GM11168 (cell line): Measurements from ENCODE around the gene COMMD8.
"Not testable (repeated sequence)": the region's sequence is repeated elsewhere in the genome, so short reads cannot be mapped to it uniquely, and the experiment has no call there.

Experiments
- in situ Hi-C: fragments of 300-500 bp; cut with MboI; formaldehyde crosslinking; loops from one replicate; pipeline ENCODE4 v1.12.0; 2022; ENCODE audit warnings: low sequenced_read_pairs; ENCODE audit not compliant: unreplicated experiment

The COMMD8 gene

DNA sequence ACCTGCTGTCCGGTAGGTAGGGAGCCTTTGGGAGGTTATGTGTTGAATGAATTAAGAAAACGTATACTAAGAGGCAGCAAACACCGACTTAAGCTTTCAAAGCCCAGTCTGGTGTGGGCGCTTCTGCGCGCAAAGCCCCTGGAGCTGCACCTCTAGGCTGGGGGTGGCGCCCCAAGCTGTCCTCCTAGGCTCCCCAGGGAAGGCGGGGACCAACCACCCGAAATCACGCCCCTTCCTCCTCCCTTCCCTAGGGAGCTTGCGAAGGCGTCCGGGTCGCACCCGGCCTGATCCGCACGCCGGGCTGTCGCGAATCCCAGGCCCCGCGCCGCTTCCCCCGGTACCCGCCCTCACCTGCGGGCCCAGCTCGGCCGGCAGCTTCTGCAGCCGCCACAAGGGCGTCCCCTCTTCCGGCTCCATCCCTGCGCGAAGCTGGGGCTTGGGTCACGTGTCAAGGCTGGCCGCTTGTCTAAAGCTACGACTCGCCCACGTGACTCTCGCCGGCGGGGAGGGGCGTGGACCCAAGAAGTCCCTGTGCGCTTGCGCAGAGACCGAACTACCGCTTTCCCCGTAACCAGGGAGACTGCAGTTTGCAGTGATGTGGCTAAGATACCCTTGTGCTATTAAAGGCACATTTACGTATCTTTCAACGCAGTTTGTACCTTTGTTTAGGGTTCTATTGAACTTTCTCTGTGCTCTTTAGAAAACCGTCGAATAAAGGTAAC is at the start of gene COMMD8:
Gene COMMD8, minus strand, starts transcription at position 468 of the 722 bp plus-strand sequence. Its CDS starts 51 bp downstream, at position 417.
- in situ Hi-C loops = no loop called here

DNA sequence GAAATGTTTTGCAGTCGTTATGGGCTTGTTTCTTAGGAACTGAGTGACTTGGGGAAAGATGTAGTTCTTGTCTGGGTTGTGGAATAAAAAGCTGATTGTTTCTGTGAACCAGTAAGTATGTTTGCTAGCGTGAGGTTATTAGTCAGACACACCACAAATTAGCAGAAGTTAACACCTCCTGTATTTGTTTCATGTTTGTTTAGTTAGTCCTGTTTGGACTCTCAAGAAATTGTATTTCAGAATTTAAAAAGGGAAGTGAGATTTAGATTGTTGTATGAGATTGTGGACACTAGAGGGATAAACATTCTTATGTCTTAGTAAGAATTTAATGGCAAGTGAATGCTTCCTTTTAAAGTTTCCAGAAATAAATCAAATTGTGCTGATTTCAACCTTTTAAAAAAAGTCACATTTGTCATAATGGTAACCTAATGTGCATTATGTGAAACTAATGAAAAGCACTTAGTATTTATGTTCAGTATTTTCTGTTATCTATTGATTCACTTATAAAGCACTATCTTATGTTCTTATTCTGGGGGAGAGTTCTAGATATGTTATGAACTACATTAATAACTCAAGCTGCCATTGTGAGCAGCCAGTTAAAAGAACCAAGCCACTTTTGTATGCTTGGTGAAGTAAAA is 47.1 kb upstream of the COMMD8 start:
- in situ Hi-C loops = no loop called here

DNA sequence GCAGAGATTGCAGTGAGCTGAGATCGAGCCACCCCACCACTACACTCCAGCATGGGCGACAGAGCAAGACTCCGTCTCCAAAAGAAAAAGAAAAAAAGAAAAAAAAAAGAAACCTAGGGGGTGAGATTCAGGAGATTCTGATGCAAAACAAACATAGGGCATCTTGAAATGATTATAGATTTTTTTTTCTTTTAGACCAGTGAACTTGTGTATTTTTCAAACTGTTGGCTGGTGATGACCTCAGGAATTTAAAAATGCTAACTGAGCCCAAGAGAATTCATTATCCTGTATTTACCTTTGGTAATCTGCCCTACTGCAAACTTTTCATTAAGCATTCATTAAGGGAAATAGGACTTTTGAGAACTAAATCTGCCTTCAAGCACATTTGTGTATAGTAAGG is 42.2 kb upstream of the COMMD8 start:
- in situ Hi-C loops = no loop called here

DNA sequence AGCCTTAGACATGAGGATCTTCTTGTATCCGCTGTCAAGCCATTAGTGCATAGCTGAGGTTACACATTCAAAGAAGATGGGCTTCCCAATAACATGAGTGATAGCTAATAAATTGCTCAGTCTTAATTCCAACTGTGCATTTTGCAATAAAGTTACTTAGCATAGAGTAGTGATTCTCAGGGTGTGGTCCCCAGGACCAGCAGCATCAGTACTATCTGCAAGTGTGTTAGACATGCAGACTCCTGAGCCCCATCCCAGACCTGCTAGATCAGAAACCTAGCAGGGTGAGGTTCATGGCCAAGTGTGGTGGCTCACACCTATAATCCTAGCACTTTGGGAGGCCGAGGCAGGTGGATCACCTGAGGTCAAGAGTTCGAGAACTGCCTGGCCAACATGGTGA is 41.6 kb upstream of the COMMD8 start:
- in situ Hi-C loops = no loop called here

DNA sequence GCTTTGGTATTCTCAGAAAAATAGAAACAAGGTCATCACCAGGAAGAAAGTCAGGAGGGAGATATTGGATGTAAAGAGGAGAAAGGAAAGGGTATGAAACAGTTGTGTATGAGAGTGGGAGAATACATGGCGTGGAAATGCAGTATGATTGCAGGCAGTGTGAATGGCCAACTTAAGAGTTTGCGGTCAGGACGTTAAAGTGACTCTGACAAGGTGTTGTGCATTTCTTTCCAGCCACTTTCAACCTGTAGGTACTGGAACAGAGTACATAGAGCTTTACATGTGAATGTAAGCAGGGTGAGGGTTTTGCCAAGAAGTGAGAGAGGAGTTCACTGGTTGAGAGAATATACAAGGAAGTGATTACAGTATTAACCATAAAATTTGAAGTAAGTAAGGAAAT is 37.3 kb upstream of the COMMD8 start:
- in situ Hi-C loops = no loop called here

DNA sequence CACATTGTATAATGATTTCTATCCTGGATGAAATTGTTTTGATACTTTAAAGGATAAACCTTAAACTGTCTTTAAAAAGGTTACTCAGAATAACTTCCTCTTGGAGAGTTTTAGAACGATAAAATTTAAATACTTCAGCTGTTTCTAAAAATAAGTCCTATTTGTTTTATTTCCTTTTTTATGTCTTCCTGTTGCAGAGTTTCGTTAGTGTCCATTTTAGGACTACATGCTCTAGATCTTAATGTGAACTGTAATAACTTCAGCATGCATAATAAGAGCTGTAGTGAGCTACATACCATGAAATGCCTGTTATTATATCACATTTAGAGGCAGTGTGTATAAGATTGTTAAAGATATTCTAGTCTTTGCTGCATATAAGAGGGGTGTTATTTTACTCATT is 36.2 kb upstream of the COMMD8 start:
- in situ Hi-C loops = no loop called here

DNA sequence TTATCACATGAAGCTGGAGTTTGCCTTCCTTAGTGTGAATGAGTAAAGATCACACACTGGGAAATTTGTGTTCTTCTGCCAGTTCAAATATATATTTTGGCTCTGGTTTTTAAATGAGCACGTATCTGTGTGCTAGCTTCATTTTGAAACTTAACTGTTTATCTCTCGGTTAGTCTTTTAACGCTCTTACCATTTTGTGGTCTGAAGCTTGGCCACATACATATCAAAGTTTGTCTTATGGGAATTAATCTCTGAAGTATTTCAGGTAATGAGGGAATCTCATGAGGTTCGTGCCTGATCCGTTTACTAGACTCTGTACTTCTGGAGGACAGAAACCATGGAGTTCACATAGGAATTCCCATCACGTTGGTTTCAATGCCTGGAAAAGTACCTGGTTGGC is 35.4 kb upstream of the COMMD8 start:
- in situ Hi-C loops = no loop called here

DNA sequence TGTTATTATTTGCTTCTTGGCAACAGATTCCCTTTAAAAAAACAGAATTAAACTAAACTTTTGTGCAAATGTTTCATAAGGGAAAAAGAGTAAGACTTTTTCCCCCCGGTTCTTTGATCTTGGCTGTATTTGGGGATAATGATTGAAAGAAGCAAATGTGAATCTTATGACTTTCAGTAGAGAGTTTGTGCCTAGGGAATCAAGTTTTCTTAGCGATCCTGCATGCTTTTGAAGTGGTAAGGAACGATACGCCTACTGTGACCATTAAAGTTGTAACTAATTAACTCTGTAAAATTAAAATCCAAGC is 30.6 kb upstream of the COMMD8 start:
- in situ Hi-C loops = no loop called here

DNA sequence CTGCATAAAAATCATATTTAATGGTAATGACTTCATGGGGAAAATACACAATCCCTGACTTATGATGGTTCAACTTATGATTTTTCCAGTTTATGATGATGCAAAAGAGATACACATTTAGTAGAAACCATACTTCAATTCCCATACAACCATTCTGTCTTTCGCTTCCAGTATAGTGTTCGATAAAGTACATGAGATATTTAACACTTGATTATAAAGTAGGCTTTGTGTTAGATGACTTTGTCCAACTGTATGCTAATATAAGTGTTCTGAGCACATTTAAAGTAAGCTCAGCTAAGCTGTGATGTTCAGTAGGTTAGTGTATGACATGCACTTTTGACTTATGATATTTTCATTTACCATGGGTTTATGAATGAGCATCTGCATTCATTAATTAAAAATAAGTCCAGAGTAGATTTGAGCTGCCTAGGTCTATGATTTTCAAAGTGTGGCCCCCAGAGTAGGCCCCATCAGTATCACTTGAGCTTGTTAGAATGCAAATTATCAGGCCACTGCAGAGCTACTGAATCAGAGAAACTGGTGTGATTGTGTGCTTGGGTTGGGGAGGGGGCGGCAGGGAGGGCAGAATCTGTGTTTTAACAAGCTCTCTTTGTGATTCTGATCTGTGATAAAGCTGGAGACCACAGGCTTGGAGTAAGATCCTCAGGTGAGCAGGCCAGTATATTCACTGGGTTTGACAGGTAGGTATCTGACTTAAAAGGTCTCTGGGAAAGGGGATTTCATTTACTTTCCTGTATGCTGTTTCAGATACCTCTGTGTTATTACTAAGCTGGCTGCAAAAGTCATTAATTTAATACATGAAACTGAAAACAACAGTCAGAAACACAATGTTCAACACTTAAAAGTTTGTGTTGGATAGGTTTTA is 30.0 kb upstream of the COMMD8 start:
- in situ Hi-C loops = no loop called here

DNA sequence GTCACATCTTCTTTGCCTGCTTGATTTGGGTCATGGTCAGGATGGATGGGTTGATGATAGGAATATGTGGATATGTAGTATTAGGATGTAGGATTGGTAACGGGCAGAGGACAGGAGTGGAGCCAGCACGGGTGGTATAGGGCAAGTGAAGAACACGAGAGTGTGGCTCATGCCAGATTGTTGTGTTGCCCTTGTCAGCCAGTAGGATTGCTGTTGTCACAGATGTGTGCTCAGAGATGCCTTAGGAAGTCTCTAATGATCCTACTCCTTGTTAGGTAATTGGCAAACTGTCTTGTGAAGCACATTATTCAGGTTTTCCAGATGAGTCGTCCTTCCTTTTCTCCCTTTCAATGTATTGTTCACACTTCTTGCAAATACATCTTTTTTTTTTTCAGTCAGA is 27.0 kb upstream of the COMMD8 start:
- in situ Hi-C loops = no loop called here

DNA sequence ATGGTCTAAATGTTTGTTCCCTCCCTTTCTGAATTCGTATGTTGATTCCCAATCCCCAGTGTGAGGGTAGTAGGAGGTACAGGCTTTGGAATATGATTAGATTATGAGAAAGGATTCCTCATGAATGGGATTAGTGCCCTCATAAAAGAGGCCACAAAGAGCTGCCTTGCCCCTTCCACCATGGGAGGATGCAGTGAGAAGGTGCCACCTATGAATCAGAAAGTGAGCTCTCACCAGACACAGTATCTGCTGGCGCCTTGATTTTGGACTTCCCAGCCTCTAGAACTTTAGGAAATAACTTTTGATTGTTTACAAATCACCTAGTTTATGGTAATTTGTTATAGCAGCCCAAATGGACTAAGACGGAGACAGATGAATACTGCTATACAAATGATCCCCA is 25.2 kb upstream of the COMMD8 start:
- in situ Hi-C loops = no loop called here

DNA sequence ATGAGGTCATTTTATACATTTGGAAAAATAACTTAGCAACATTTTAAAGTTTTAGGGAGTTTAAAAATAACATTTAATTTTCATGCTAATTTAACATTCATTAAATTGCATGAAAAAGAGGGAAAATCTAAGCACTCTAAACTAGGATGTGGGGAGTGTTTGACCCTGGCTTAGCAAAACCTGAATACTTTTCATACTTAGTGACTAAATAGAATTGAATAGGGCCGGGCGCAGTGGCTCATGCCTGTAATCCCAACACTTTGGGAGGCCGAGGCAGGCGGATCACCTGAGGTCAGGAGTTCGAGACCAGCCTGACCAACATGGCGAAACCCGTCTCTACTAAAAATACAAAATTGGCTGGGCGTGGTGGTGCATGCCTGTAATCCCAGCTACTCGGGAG is 23.2 kb upstream of the COMMD8 start:
- in situ Hi-C loops = not testable (repeated sequence)

DNA sequence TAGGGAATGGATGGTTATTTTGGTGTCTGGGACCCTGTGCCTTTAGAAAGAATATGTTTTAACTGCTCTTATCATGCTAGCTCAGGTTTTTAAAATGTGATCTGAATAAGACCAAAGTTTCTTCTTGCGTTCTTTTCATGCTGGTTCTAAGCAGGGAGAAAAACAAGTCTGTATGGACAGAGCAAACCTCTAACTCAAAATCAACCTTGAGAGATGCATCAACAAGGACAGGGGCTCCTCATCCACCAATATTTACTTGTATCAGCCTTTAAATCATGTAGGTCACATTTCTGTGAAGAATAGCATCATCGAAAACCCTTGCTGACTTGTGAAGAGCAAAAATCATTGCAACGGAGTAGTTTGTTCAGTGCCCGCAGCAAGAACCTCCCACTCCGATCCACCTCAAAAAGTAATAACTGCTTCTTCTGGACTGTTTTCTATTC is 22.8 kb upstream of the COMMD8 start:
- in situ Hi-C loops = no loop called here

DNA sequence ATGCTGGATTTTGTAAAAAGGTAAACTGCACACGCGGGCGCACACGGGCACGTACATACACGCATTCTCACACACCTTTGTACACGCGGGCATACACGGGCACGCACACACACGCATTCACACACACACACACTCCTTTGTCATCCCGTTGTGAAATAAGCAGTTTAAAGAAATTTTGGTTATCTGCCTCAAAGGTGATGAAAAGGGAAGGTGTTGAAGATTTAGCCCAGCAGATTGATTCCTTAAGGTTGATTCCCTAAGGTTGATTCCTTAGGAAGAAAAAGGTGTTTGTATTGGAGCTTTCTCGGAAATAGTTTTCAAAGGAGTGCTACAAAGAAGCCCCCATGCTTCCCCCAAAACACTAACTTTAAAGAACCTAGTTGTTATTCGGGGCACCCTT is 22.3 kb upstream of the COMMD8 start:
- in situ Hi-C loops = no loop called here

DNA sequence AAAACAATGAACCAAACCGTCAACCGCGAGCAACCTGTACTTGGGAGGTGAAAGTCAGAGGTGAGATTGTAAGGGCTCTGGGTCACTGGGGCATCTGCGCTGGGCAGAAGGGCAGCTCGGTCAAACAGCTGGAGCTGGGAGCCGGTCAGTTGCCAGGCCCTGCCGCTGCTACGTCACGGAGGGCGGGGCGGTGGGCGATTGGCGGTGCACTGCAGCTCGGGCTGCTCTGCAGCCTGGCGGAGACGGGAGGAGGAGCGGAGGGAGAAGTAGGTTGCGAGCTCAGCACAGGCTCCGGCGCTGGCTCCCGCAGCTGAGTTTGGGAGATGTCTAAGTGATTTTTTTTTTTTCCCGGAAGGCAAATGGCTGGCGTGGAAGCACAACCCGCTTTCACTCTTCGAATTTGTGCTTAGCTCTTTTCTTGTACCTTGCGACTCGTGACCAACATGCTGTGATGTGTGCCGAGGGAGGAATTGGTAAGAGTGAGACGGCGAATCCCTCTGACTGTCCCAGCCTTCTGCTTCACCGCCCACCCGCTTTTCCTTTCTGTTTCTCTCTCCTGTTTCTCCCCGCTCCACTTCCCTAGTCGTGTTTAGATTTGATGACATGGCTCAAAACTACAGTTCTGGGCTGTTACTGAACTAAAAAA is 21.7 kb upstream of the COMMD8 start, which contains the start of gene ATP10D:
Gene ATP10D, plus strand, starts transcription at position 229 of the 646 bp plus-strand sequence. CDS start 27,266 bp downstream, outside the sequence.
- in situ Hi-C loops = no loop called here

DNA sequence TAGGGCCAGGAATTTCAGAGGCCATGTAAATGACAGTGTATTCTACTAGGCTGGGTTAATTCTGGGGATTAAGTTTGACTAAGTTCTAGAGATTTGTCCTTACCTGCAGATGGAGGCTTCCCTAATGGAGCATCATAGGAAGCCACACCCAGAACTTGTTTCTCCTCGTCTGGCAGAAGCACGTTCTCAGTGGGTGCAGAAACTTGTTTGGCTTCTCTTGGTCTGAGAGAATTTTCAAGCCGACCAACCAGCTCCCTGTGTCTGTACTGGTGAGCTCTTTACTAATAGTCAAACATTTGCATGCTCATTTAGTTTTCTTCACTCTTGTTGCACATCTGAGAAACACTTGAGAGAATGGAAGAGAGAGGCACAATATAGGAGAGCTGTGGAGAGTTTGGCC is 20.7 kb upstream of the COMMD8 start:
- in situ Hi-C loops = no loop called here

DNA sequence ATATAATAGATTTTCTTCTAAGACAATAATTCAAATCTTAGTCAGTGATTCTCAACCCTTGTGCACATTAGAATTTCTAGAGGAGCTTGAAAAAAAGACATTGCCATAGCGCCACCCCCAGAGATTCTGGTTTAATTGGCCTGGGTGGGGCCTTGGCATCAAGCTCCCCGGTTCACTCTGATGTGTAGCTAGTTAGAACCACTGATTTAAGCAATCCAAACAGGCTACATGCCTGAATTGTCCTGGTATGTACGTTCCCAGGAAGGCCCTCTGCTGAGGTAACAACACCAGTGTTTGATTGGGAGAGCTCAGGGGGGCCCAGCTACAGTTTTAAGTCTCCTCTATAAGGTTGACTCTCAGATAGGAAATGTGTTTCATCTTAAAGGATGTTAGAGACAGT is 20.2 kb upstream of the COMMD8 start:
- in situ Hi-C loops = no loop called here

DNA sequence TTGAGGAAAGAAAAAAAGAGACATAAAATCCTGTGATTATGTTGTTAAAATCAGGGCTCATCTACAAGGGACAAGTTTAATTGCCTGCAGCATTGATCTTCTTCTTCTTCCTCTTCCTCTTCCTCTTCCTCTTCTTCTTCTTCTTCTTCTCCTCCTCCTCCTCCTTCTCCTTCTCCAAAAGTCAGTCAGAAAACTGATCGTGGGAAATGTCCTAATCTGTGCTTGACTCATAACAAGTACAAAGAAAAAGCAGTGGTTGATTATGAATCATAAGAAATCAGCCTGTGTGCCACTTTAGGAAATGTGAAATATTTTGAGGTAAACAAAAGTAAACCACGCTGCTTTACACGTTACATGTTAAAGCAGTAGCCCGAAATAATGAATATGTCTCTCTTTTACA is 18.8 kb upstream of the COMMD8 start:
- in situ Hi-C loops = no loop called here

DNA sequence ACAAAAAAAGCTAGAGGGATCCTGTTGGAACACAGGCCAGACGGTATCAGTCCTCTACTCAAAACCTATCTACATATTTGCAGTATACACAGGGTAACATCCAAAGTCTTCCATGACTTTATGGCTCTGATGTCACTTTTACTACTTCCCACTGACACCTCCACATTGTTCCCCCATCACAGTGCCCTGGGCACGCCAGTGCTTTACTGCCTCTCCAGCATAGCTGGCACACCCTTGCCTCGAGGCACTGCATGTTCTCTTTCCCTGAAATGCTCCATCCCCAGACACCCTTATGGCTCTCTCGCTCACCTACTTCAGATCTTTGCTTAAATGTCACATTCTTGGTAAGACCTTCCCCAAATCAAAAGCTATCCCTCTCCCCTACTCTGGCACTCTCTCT is 15.3 kb upstream of the COMMD8 start:
- in situ Hi-C loops = no loop called here

DNA sequence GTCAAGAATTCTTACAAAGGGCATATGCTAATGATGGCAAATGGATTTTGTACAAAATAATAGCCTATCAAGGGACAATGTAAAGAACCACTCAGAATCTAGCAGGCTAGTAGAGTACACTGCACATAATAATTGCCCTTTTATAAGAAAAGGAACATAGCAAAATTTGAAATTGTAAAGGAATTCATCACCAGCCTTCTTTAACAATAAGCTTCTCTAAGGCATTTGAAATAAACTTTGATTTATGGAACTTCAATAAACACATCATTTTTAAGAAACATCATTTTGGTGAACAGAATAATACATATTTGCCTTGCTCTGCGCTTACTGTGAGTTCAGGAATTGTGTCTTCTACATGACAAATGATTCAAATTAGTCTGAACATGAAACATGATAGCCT is 11.9 kb upstream of the COMMD8 start:
- in situ Hi-C loops = no loop called here

DNA sequence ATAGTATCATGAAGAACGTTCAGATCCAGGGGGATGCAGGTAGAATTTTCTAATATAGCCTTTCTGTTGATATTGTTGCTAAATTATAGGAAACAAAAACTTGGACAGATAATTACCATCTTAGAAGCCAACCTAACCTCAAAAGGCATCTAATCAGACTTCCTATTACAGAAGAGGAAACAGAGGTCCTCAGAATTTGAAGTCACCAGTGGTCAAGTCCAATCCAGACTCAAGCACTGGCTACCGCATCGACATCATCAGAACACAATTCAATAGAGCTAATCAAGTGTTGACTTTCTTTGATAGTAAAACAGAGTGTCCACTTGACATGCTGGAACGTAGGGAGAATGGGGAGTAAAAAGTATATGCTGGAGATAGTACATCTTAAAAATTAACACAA is 11.3 kb upstream of the COMMD8 start:
- in situ Hi-C loops = no loop called here
